Nucleus accumbens (tissue), 56 donors: ENCODE results near the gene KMT2B.
"Not testable (repeated sequence)": the region's sequence is repeated elsewhere in the genome, so short reads cannot be mapped to it uniquely, and the experiment has no call there.

ENCODE experiments used
- DNase-seq, 56 donors: peaks; one replicate each; lab custom pipeline; 2025; lab: John Stamatoyannopoulos, UW

Gene KMT2B

GRCh38 chr19:35754370-35755130 is 36.7 kb downstream of the KMT2B start:
- DNase-seq: no peak

- DNase-seq: no peak
These were observed 37.3 kb downstream of the KMT2B start for GRCh38 chr19:35755131-35755549.

DNA sequence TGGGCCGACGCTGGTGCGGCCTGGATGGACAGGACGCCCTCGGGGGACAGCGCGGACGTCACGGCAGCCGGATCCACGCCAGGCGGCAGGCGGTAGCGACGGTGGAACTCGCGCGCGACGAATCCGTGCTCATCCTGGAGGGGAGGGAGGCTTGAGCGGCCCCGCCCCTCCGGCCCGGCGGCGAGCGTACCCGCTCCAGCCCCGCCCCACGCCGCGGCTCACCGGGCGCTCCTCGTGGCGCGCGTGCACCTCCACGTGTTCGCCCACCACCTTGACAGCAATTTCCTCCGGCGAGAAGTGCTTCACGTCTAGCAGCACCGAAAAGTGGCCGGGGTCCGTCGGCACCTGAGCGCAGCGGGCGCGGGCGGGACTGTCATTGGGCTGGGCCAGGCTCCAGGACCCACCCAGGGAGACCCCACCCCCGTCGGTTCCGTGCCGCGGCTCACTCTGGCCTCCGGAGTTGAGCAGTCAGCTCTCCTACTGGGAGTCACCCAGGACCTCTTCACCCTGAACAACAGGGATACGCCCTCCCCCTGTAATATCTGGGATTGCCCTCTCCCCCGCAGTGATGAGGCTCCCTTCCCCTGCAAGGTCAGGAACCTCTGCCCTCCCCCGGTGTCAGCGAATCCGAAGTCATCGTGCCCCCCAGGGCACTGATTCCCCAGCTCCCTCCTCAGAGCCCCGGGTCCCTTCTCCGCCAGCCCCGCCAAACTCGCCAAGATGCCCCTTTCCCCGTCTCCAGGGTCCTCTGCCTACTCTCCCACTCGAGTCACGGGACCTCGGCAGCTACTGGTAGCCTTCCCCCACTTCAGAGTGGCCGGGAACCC is 38.0 kb downstream of the KMT2B start:
- DNase-seq: peak in 1 of 56 donors; percentile 13

GRCh38 chr19:35756377-35757230 is 38.8 kb downstream of the KMT2B start, which contains the start of gene HSPB6:
TSS of gene HSPB6 (minus strand) at chr19:35757029. CDS start at chr19:35757008, 21 bp downstream.
- peak in 12 of 56 donors; percentile 11 to 48 (median 31) for DNase-seq

GRCh38 chr19:35757231-35757748 is 39.5 kb downstream of the KMT2B start:
- peak in 21 of 56 donors; percentile 41 to 75 (median 62) for DNase-seq

- DNase-seq: peak; percentile 83 to 99 (median 98)
These were observed 40.2 kb downstream of the KMT2B start, which contains the start of gene PROSER3 for GRCh38 chr19:35757749-35758608. TSS of gene PROSER3 (plus strand) at chr19:35758176. CDS start at chr19:35758216, 40 bp downstream.

DNA sequence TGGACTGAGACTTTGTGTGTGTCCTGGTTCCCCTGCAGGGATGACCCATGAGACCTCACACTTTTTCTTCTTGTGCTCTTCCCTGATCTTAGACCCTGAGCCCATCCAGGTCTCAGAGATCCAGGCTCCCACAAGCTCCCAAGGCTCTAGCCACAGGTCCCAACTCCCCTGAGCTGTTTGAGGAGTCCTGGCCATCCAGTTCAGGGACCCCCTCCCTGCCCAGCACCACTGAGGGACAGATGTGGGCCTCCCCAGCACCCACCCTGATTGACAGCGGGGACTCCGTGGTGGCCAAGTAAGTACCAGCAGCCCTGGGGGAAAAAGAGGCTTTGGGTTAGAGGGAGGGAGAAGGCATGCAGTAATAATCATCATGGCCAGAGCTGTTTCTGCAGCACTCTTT is 41.9 kb downstream of the KMT2B start:
- no peak for DNase-seq

DNA sequence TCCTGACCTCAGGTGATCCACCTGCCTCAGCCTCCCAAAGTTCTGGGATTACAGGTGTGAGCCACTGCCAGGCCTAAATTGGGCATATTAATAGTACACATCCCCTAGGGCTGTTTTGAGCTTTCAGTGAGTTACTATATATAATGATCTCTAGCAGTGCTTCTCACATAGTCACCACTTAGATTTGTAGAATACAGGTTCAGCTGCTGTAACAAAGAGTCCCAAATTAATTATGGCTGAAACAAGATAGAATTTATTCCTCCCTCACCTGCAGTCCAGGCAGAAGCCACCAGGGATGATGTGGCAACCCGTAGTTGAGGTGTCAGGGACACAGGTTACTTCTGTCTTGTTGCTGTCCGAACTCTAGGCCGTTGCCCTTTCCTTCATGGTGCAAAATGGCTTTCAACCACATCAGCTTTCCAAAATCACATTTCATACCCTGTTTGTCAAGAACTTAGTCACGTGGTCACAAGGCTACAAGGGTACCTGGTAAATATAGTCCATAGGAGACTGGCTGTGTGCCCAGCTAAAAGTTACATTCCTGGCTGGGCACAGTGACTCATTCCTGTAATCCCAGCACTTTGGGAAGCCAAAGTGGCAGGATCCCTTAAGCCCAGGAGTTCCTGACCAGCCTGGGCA is 43.0 kb downstream of the KMT2B start:
- DNase-seq: no peak

DNA sequence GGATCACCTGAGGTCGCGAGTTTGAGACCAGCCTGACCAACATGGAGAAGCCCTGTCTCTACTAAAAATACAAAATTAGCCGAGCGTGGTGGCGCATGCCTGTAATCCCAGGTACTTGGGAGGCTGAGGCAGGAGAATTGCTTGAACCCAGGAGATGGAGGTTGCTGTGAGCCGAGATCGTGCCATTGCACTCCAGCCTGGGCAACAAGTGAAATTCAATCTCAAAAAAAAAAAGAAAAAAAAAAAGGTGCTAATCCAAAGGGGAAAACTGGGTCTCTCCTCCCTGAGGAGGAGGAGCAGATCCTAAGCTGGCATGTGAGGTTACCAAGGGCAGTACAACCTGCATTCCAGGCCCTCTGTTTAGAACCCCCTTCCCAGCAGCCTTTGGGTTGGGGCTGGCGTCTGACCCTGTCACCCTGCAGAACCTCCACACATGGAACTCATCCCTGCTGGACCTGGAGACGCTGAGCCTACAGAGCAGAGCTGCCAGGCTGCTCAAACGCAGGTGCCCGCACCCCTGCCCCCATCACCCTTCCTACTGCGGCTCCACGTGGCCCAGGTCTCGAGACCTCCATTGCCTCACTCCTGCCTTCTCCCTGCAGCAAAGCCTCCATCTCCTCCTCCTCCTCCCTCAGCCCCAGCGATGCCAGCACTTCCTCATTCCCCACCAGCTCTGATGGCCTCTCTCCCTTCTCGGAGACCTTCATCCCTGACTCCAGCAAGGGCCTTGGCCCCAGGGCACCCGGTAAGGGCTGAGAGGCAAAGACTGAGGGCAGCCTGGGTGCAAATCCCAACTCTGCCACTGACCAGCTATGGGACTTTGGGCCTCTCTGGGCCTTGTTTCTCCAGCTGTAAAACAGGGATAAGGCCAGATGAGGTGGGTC is 46.9 kb downstream of the KMT2B start:
- DNase-seq: no peak

DNA sequence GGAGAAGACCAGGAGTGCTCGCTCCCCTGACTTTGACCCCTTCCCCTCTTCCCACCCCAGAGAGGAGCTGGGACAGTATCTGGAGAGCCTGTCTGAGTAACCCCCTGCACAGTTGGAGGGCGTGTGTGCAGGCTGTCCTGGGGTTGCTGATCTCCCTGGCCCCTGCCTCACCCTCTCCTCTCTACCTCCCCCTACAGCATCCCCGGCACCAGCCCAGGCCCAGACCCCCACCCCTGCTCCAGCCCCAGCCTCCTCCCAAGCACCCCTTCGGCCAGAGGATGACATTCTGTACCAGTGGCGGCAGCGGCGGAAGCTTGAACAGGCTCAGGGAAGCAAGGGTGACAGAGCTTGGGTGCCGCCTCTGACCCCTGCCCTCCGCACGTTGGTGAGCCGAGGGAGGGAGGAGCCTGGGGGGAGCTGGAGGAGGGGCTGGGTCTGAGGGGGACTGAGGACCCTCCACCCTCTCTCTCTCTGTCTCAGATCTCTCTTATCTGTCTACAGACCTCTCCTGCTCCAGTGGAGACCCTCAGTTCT is 48.8 kb downstream of the KMT2B start:
- DNase-seq: no peak

DNA sequence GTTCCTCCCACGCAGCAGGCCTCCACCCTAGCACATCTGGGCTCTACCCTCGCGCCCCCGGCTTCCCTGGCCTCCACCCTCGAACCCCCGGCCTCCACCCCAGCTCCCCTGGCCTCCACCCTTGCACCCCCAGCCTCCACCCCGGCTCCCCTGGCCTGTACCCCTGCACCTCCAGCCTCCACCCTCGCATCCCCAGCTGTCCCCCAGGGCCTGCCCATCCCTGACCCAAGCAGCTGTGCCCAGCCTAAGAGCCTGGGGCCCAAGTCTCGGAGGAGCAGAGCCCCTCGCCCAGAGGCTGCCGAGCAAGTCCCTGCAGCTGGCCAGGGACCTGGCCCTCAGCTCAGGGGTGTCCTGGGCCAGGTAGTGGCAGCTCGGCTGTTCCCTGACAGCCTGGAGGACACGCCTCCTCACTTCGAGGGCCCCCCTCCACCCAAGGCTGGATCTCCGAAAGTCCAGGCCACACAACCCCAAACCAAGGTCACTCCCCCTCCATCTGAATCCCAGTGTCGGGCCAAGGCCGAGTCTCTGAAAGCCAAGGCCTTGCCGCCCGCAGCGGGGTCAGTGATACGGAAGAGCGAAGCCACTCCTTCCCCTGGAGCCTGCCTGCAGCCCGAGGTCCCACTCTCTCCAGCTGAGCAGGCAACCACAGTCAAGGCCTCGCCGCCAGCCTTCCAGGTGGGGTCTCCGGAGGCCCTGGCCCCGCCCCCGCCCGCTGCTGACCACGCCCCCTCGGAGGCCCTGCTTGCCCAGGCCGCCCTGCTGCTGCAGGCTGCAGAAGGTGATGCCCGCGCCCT is 49.7 kb downstream of the KMT2B start:
- no peak for DNase-seq

DNA sequence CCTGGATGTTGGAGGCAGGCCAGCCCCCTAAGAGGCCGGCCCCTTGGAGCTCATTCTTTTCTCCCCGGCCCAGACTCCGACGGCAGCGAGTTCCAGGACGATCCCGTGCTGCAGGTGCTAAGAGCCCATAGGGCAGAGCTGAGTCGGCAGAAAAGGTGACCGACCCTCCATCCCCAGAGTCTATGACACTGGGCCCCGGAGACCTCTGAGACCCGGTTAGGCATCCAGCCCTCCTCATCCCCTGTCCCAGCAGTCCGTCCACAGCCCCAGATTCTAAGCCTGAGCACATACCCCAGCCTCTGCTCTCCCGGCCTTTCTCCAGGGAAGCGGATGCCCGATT is 50.2 kb downstream of the KMT2B start:
- DNase-seq: no peak

GRCh38 chr19:35772362-35772761 is 54.6 kb downstream of the KMT2B start:
- not testable (repeated sequence) for DNase-seq

DNA sequence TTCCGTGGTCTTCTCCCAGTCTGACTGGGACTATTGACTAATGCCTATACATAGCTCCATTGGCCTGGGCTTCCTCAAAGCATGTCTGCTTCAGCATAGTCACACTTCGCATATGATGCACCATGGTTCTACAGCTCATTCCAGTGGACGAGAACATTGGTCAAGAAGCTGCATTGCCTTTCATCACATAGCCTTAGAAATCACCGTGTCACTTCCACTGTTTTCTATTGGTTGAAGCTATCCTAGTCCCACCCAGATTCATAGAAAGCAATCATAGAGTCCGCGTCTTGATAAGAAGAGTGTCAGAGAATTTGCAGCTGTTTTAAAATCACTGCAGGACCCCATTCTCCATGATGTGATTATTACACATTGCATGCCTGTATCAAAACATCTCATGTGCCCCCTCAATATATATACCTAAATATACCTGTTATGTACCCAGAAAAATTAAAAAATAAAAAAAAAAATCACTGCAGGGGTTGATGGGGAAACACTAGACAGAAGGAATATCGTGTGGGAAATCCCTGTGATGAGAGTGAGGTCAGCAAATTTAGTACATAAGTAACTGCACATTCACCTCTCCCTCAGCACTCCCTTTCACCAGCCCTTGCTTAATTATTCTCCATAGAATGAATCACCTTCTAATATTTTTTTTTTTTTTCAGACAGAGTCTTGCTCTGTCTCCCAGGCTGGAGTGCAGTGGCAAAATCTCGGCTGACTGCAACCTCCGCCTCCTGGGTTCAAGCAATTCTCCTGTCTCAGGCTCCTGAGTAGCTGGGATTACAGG is 55.4 kb downstream of the KMT2B start:
- no peak for DNase-seq

GRCh38 chr19:35774274-35775045 is 56.7 kb downstream of the KMT2B start:
- no peak for DNase-seq

DNA sequence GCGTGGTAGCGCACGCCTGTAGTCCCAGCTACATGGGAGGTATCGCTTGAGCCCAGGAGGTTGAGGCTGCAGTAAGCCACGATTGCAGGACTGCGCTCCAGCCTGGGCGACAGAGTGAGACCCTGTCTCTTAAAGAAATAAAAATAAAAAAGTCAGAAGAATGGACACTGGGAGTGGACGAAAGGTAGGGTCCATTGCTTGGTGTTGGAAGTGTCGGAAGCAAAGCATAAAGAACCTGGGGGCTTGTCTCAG is 57.2 kb downstream of the KMT2B start:
- no peak for DNase-seq
